H9 (cell line): ENCODE measurements around the gene CDH5. TPM values are rescaled to one million over a fixed set of nuclear protein-coding genes. Genes with fewer than 3 reads are reported as not detected.

Experiments
- DNase-seq: peaks from one replicate; pipeline ENCODE4 v3.0.0-alpha.2; 2017
- H2AFZ ChIP-seq: one replicate; pipeline ENCODE4 v1.6.1; 2013; ENCODE audit warnings: mild to moderate bottlenecking, low read length, control low read depth, moderate library complexity
- H2AK5ac ChIP-seq: 2 replicates; pipeline ENCODE4 v1.6.1; 2013; ENCODE audit warnings: low read length, control low read depth, mixed read lengths; ENCODE audit not compliant: insufficient read length
- H2BK120ac ChIP-seq: one replicate; pipeline ENCODE4 v1.6.1; 2013; ENCODE audit warnings: low read depth, mild to moderate bottlenecking, low read length, control low read depth, inconsistent platforms; ENCODE audit not compliant: poor library complexity, severe bottlenecking
- H2BK12ac ChIP-seq: 2 replicates; pipeline ENCODE4 v1.6.1; 2013; ENCODE audit warnings: low read length, control low read depth, mixed read lengths, low read depth; ENCODE audit not compliant: insufficient read length
- H2BK15ac ChIP-seq: 2 replicates; pipeline ENCODE4 v1.6.1; 2013; ENCODE audit warnings: low read depth, low read length, control low read depth
- H2BK20ac ChIP-seq: one replicate; pipeline ENCODE4 v1.6.1; 2013; ENCODE audit warnings: low read depth, mild to moderate bottlenecking, low read length, control low read depth, inconsistent platforms; ENCODE audit not compliant: poor library complexity, severe bottlenecking
- H2BK5ac ChIP-seq: 2 replicates; pipeline ENCODE4 v1.6.1; 2013; ENCODE audit warnings: low read length, control low read depth, mixed read lengths; ENCODE audit not compliant: insufficient read length
- H3K14ac ChIP-seq: 2 replicates; pipeline ENCODE4 v1.6.1; 2013; ENCODE audit warnings: low read length, control low read depth; ENCODE audit not compliant: insufficient read depth
- H3K18ac ChIP-seq: 2 replicates; pipeline ENCODE4 v1.6.1; 2013; ENCODE audit warnings: low read depth, mild to moderate bottlenecking, mixed read lengths, low read length, control low read depth; ENCODE audit not compliant: insufficient read length
- H3K23ac ChIP-seq: 2 replicates; pipeline ENCODE4 v1.6.1; 2013; ENCODE audit warnings: low read length, control low read depth, mixed read lengths, low read depth; ENCODE audit not compliant: insufficient read length
- H3K23me2 ChIP-seq: 2 replicates; pipeline ENCODE4 v1.6.1; 2013; ENCODE audit warnings: low read depth, mild to moderate bottlenecking, mixed read lengths, low read length, control low read depth; ENCODE audit not compliant: insufficient read length, poor library complexity, severe bottlenecking
- H3K27ac ChIP-seq: 2 replicates; pipeline ENCODE4 v1.5.1; 2013; ENCODE audit warnings: low read length, control low read depth, mixed read lengths, low read depth; ENCODE audit not compliant: insufficient read length
- H3K27me3 ChIP-seq: 2 replicates; pipeline ENCODE4 v1.6.1; 2013; ENCODE audit warnings: low read length, control low read depth, inconsistent platforms; ENCODE audit not compliant: insufficient read depth
- H3K4ac ChIP-seq: 2 replicates; pipeline ENCODE4 v1.6.1; 2013; ENCODE audit warnings: low read depth, mild to moderate bottlenecking, control low read depth, inconsistent platforms, low read length, moderate library complexity
- H3K4me1 ChIP-seq: 2 replicates; pipeline ENCODE4 v1.6.1; 2013; ENCODE audit warnings: low read length, control low read depth, inconsistent platforms; ENCODE audit not compliant: insufficient read depth
- H3K4me2 ChIP-seq: 2 replicates; pipeline ENCODE4 v1.6.1; 2013; ENCODE audit warnings: low read length, control low read depth, mixed read lengths; ENCODE audit not compliant: insufficient read length, insufficient read depth
- H3K56ac ChIP-seq: 2 replicates; pipeline ENCODE4 v1.6.1; 2013; ENCODE audit warnings: low read depth, mild to moderate bottlenecking, mixed read lengths, low read length, control low read depth; ENCODE audit not compliant: insufficient read length
- H3K79me1 ChIP-seq: 2 replicates; pipeline ENCODE4 v1.6.1; 2013; ENCODE audit warnings: low read depth, mild to moderate bottlenecking, moderate library complexity, low read length, control low read depth, inconsistent platforms; ENCODE audit not compliant: insufficient read depth, poor library complexity, severe bottlenecking
- H3K79me2 ChIP-seq: 2 replicates; pipeline ENCODE4 v1.6.1; 2013; ENCODE audit warnings: low read length, control low read depth, inconsistent platforms; ENCODE audit not compliant: insufficient read depth
- H3K9ac ChIP-seq: 2 replicates; pipeline ENCODE4 v1.6.1; 2013; ENCODE audit warnings: low read length, control low read depth, mixed read lengths; ENCODE audit not compliant: insufficient read length; ENCODE audit errors: extremely low read depth
- H3K9me3 ChIP-seq: one replicate; pipeline ENCODE4 v1.6.1; 2013; ENCODE audit warnings: low read depth, low read length, inconsistent platforms; ENCODE audit not compliant: control insufficient read depth
- H3T11ph ChIP-seq: one replicate; pipeline ENCODE4 v1.6.1; 2013; ENCODE audit warnings: mild to moderate bottlenecking, low read length, control low read depth, inconsistent platforms
- H4K20me1 ChIP-seq: one replicate; pipeline ENCODE4 v1.6.1; 2013; ENCODE audit not compliant: control insufficient read depth, insufficient read length, insufficient read depth
- H4K5ac ChIP-seq: 2 replicates; pipeline ENCODE4 v1.6.1; 2013; ENCODE audit warnings: low read depth, mild to moderate bottlenecking, mixed read lengths, low read length, control low read depth; ENCODE audit not compliant: insufficient read length
- H4K8ac ChIP-seq: replicated peaks from 2 replicates; pipeline ENCODE4 v1.6.1; 2013; ENCODE audit warnings: low read length, control low read depth, mixed read lengths, low read depth; ENCODE audit not compliant: insufficient read length
- H4K91ac ChIP-seq: 2 replicates; pipeline ENCODE4 v1.6.1; 2013; ENCODE audit warnings: low read depth, mild to moderate bottlenecking, moderate library complexity, mixed read lengths, low read length, control low read depth; ENCODE audit not compliant: insufficient read length
- H3K27ac Mint-ChIP-seq, 3 experiments: 2 replicates in 2 of 3; 3 replicates in 1 of 3; pipeline ENCODE4 v1.8.0; 2020 to 2021; ENCODE audit warnings: mixed read lengths in 3 of 3, mild to moderate bottlenecking in 1 of 3, moderate library complexity in 1 of 3
- H3K27me3 Mint-ChIP-seq: 2 replicates; pipeline ENCODE4 v1.8.0; 2021; ENCODE audit warnings: low read depth, mild to moderate bottlenecking, moderate library complexity, mixed read lengths
- H3K36me3 Mint-ChIP-seq, 3 experiments: 2 replicates in 2 of 3; 3 replicates in 1 of 3; pipeline ENCODE4 v1.8.0; 2020 to 2021; ENCODE audit warnings: low read depth in 3 of 3, mixed read lengths in 3 of 3; ENCODE audit not compliant: insufficient read depth in 1 of 3
- H3K4me1 Mint-ChIP-seq, 2 experiments: 2 replicates each; pipeline ENCODE4 v1.8.0; 2020; ENCODE audit warnings: mixed read lengths in 2 of 2
- H3K4me3 Mint-ChIP-seq, 2 experiments: 2 replicates in 1 of 2; 3 replicates in 1 of 2; pipeline ENCODE4 v1.8.0; 2020 to 2021; ENCODE audit warnings: mild to moderate bottlenecking in 2 of 2, mixed read lengths in 2 of 2, moderate library complexity in 1 of 2
- H3K9me3 Mint-ChIP-seq, 2 experiments: 2 replicates in 1 of 2; 3 replicates in 1 of 2; pipeline ENCODE4 v1.8.0; 2020; ENCODE audit warnings: mild to moderate bottlenecking in 2 of 2, mixed read lengths in 2 of 2, moderate library complexity in 1 of 2
- CTCF ChIP-seq: fragments of 200-600 bp; sonication (generic); conservative IDR thresholded peaks from 3 replicates; pipeline ENCODE4 v1.8.0; 2021; ENCODE audit warnings: antibody characterized with exemption, mild to moderate bottlenecking
- WGBS: extraction: QIAGEN DNeasy Blood & Tissue Kit; methylation state at CpG from one replicate; pipeline ENCODE4 v1.1.7; 2013; ENCODE audit warnings: missing lambda C conversion rate, low lambda C conversion rate, mixed read lengths; ENCODE audit not compliant: insufficient read length; ENCODE audit errors: extremely low coverage; 5-methylcytosine and 5-hydroxymethylcytosine counted together
- total RNA-seq: library from RNA; stranded (reverse); gene quantifications from 2 replicates; pipeline ENCODE4 v1.2.1, GENCODE V29; 2021

CDH5 gene
- total RNA-seq, 1 experiment from 2014 or later, result 0.20 TPM

- no peak overlapping the region for H3K27ac ChIP-seq
- H3K36me3 Mint-ChIP-seq, result no peaks in the 10 kb centered on the region; a peak in 1 of 7 replicates
- no peak overlapping the region for H4K5ac ChIP-seq
- H3K9me3 Mint-ChIP-seq, result no peaks in the 10 kb centered on the region
- H2BK15ac ChIP-seq, result no peak overlapping the region
- H2BK120ac ChIP-seq, result no peak overlapping the region
- WGBS, result no CpG with 5 or more reads among the region's 7 CpGs
- no peak overlapping the region for H3K9ac ChIP-seq
- no peak overlapping the region for H2AFZ ChIP-seq
- H4K8ac ChIP-seq, result no peak overlapping the region
- no peaks in the 10 kb centered on the region for H4K20me1 ChIP-seq
- no peaks in the 10 kb centered on the region for H3K23me2 ChIP-seq
- no peak overlapping the region for H3K23ac ChIP-seq
- H3K27ac Mint-ChIP-seq, result peak overlapping the region in 1 of 3 experiments; percentile 56; a peak in 1 of 7 replicates
- no peak overlapping the region for H3K56ac ChIP-seq
- H3K4me3 Mint-ChIP-seq, result no peak overlapping the region
- H2AK5ac ChIP-seq, result no peak overlapping the region
- H3K9me3 ChIP-seq, result no peaks in the 10 kb centered on the region
- no peak overlapping the region for H3K4me2 ChIP-seq
- H3K14ac ChIP-seq, result no peak overlapping the region
- H3K27me3 Mint-ChIP-seq, result peaks cover 5% of the 10 kb centered on the region
- no peak overlapping the region for H3K18ac ChIP-seq
- no peaks in the 10 kb centered on the region for H3K79me2 ChIP-seq
- no peak overlapping the region for H2BK20ac ChIP-seq
- no peak overlapping the region for H2BK5ac ChIP-seq
- no peak overlapping the region for H2BK12ac ChIP-seq
- H4K91ac ChIP-seq, result no peak overlapping the region
- H3K27me3 ChIP-seq, result no peaks in the 10 kb centered on the region
- H3K4me1 ChIP-seq, result no peaks in the 10 kb centered on the region; the same call in 1 of the 2 replicates
- DNase-seq, result no peak
- no peak for TF ChIP-seq CTCF
- H3T11ph ChIP-seq, result no peak overlapping the region
- H3K79me1 ChIP-seq, result no peaks in the 10 kb centered on the region
- H3K4me1 Mint-ChIP-seq, result peaks cover 9 to 12% of the 10 kb centered on the region in 2 experiments
- H3K4ac ChIP-seq, result no peak overlapping the region
These were observed 29.5 kb downstream of the CDH5 start for GRCh38 chr16:66395806-66396555.
